GM19351 (cell line): Measurements from ENCODE around the gene RHOA.
A peak's percentile ranks its signal among the peaks of the same experiment; 100 is the strongest.
"Not testable (repeated sequence)": the region's sequence is repeated elsewhere in the genome, so short reads cannot be mapped to it uniquely, and the experiment has no call there.

Experiments used
- ATAC-seq: cut with Tn5 transposase; IDR thresholded peaks from one replicate; pipeline ENCODE4 v1.9.1; 2021; ENCODE audit warnings: mild to moderate bottlenecking, moderate library complexity; ENCODE audit not compliant: unreplicated experiment

Gene RHOA

GRCh38 chr3:49371946-49372345 is 39.8 kb downstream of the RHOA start:
- ATAC-seq, result no peak

GRCh38 chr3:49370585-49371290 is 41.0 kb downstream of the RHOA start:
- no peak for ATAC-seq

GRCh38 chr3:49362561-49362960 is 49.2 kb downstream of the RHOA start:
- no peak for ATAC-seq

GRCh38 chr3:49359623-49360022 is 52.2 kb downstream of the RHOA start:
- no peak for ATAC-seq

- no peak for ATAC-seq
These were observed 52.9 kb downstream of the RHOA start for GRCh38 chr3:49358884-49359225.

GRCh38 chr3:49358217-49358883 is 53.4 kb downstream of the RHOA start, which contains the start of gene GPX1:
TSS of gene GPX1 (minus strand) at chr3:49358353. CDS start at chr3:49358278, 75 bp downstream.
- peak; percentile 92 for ATAC-seq

- peak; percentile 8 for ATAC-seq
These were observed 54.1 kb downstream of the RHOA start for GRCh38 chr3:49357443-49358216.

GRCh38 chr3:49357095-49357442 is 54.7 kb downstream of the RHOA start:
- ATAC-seq, result not testable (repeated sequence)

GRCh38 chr3:49352890-49353421 is 58.8 kb downstream of the RHOA start:
- ATAC-seq, result no peak

GRCh38 chr3:49352281-49352680 is 59.5 kb downstream of the RHOA start:
- ATAC-seq, result no peak

GRCh38 chr3:49351521-49352011 is 60.2 kb downstream of the RHOA start:
- no peak for ATAC-seq

- no peak for ATAC-seq
These were observed 62.2 kb downstream of the RHOA start for GRCh38 chr3:49349348-49350114.

- not testable (repeated sequence) for ATAC-seq
These were observed 63.4 kb downstream of the RHOA start for GRCh38 chr3:49348361-49348760.

GRCh38 chr3:49346797-49347251 is 65.0 kb downstream of the RHOA start:
- no peak for ATAC-seq

- ATAC-seq, result no peak
These were observed 68.6 kb downstream of the RHOA start for GRCh38 chr3:49343163-49343562.

GRCh38 chr3:49341996-49342395 is 69.8 kb downstream of the RHOA start:
- ATAC-seq, result no peak

GRCh38 chr3:49339941-49340800 is 71.6 kb downstream of the RHOA start, which contains the start of gene USP4:
TSS of gene USP4 (minus strand) at chr3:49340053. CDS start at chr3:49340024, 29 bp downstream.
- peak; percentile 78 for ATAC-seq

GRCh38 chr3:49339581-49339940 is 72.2 kb downstream of the RHOA start:
- peak; percentile 7 for ATAC-seq

GRCh38 chr3:49333916-49334633 is 77.7 kb downstream of the RHOA start:
- ATAC-seq, result no peak
